Hematopoietic multipotent progenitor cell treated with erythropoietin and hydrocortisone succinate and interleukin-3 and kit ligand, for 15 days (in vitro differentiated cells): ENCODE data around the gene TMC3.

Experiments used
- DNase-seq: peaks from one replicate; pipeline ENCODE4 v3.0.0-alpha.2; 2015; ENCODE audit warnings: low spot score

The TMC3 gene

DNA sequence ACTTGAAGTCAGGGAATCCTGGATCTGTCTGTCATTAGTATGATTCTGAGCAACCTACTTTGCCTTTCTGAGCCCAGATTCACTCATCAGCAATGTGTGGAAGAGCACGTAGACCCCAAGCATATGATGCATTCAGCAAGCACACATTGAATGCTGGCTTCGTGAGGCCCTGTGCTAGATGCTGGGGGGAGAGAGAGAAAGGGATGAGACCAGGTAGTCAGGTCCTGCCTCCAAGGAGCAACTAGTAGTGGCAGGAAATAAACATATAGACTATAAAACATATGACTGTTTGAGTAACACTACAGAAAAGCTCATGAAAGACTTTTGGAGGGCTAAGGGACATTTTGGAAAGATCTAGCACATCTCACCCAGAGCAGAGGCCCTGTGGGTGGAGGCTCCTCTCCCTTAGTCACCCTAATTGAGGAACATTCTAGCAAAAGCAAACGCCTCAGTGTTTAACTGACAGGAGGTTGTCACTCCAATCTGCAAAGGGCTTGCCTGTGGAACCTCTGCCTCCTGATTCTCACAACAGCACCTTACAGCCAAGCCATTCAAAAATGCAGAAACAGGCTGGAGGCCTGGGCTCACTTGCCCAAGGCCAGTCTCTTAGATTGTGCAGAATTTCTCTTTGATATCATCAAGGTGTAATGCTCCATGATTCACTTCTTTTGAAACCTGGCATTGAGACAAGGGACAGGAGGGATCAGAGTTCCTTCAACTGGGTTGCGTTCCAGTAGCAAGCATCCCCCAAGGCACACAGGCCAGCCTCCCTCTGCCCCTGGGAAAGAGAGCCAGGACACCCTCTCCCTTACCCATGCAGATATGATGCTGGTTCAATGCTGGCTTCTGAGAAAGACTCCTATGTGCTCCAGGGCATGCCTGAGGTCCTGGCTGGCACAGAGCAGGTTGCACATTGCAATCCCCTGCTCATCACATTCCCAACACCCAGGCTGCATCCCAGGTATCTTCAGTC is 76.1 kb downstream of the TMC3 start:
- no peak for DNase-seq

GRCh38 chr15:81297147-81297572 is 76.9 kb downstream of the TMC3 start:
- DNase-seq: no peak

DNA sequence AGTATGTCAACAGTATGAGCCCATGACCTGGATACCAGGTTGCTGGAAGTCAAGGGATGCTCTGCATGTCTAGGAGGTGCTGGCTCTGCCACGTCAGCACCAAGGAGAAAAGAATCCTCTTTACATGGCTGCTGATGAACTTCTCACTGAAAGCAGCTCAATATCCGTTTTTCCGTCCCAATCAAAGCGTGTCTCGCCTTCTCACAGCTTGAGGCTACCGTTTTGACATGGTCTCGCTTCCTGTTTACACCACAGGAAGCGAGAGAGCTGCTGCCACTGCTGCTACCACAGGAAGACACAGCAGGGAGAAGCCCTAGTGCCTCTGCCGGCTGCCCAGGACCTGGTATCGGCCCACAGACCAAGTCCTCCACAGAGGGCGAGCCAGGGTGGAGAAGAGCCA is 77.3 kb downstream of the TMC3 start:
- DNase-seq: no peak

GRCh38 chr15:81296186-81296585 is 77.8 kb downstream of the TMC3 start:
- DNase-seq: no peak

DNA sequence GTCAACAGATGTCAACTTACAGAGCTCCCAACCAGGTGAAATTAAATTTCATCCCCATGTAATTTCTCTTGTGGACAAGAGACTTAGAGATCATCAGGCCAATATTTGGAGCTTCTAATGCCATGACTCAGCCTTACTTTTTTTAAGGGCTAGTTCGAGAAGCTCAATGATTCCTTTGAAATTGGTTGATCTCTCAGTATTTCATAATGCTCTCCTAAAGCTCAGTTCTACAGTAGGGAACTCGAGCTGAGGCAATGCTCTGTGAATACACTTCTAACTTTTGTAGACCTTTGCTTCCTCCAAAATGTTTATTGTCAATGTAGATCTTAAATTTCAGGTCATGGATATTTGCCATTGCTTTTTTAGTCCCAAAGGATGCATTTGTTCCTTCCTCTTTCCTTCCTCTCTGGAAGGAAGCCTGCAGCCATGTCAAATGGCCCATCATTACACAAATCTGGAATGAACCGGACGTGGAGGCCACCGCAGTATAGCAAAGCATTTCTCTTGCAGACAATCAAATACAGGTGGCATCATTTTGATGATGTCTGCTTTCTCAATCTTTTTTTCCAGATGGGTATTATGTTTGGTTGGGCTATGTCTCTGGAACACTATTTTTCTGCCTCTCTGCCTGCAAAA is 78.4 kb downstream of the TMC3 start:
- DNase-seq: no peak

- no peak for DNase-seq
Observed at GRCh38 chr15:81294516-81294880, 79.5 kb downstream of the TMC3 start.

GRCh38 chr15:81293728-81294515 is 80.1 kb downstream of the TMC3 start:
- DNase-seq: no peak

DNA sequence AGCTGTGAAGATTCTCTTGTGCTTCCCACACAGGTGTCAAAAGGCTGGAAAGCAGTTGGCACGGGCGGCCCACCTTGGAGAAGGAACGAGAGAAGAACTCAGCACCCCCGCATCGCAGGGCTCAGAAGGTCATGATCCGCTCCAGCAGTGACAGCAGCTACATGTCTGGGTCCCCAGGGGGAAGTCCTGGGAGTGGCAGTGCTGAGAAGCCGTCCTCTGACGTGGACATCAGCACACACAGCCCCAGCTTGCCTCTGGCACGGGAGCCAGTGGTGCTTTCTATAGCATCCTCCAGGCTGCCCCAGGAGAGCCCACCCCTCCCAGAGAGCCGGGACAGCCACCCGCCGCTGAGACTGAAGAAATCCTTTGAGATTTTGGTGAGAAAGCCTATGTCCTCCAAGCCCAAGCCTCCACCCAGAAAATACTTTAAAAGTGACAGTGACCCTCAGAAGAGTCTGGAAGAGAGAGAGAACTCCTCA is 81.5 kb downstream of the TMC3 start:
- DNase-seq: no peak

DNA sequence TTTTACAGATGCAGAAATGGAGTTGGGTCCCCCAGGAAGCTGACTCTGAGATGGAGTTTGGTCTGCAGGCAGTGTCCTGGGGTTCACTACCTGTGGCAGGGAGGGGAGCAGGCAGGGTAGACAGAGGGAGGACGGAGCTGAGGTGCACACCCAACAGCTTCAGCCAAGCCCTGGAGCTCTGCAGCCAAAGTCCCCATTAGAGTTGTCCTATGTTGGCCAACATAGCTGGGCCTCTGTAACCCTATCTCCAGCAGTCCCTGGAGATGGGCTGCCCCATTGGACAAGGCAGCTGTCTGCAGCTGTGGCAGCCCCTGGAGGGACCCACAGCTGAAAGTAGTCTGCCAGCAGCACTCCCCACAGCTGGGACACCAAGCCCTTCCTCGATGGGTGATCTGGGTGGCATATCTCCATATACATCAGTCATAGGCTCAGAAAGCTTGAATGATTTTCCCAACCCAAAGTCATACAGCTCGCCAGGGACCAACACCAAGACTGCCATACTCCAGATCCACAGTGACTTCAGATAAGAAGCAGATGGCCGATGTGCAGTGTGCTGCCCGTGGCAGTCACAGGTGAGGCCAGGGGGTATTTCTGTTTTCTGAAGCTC is 82.0 kb downstream of the TMC3 start:
- DNase-seq: no peak

DNA sequence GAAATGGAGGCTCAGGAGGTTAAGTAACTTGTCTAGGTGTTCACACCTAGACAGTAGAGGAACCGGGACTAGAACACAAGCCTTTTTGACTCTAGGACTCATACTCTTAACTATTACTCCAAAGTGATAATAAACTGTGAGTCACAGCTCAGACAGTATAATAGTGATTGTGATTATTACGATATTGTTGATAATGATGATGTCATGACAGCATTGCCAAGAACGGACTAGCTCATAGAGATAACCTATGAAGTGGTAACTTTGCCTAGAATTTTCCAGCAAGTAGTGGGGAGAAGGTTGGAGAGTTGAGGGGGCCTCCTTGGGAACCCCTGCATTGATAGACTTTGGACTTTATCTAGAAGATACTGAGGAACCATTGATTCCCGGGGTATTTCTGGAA is 84.1 kb downstream of the TMC3 start:
- DNase-seq: no peak

GRCh38 chr15:81288616-81289015 is 85.4 kb downstream of the TMC3 start:
- DNase-seq: no peak

DNA sequence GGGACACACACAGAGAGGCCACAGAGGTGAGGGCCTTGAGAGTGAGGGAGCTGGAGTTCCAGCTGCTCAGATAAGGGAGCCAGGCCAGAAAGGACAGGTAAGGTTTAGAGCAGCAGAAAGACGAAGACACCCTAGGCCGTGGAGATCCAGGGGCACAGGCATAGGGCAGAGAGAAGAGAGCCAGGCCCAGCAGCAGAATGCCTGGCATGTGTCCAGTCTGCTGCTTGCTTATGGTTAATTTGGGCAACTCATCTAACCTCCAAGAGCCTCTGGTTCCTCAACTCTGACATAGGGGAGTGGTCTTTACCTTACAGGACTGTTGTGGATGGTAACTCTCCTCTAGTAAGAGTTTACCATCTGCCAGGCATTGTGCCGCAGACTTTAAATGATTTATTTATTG is 86.0 kb downstream of the TMC3 start:
- DNase-seq: no peak

DNA sequence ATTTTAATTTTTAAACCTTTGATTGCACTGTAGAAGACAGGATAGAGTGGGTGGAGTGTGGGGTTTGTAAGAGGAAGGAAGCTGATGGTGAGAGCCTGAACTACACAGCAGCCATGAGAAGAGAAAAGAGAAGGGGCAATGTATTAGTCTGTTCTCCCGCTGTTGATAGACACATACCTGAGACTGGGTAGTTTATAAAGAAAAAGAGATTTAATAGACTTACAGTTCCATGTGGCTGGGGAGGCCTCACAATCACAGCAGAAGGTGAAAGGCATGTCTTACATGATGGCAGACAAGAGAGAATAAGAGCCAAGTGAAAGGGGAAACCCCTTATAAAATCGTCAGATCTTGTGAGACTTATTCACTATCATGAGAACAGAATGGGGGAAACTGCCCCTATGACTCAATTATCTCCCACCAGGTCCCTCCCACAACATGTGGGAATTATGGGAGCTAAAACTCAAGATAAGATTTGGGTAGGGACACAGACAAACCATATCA is 87.3 kb downstream of the TMC3 start:
- no peak for DNase-seq

- no peak for DNase-seq
Observed at GRCh38 chr15:81285461-81285860, 88.6 kb downstream of the TMC3 start.

- no peak for DNase-seq
Observed at GRCh38 chr15:81284256-81285031, 89.6 kb downstream of the TMC3 start.

- DNase-seq: no peak
Observed at GRCh38 chr15:81282911-81283310, 91.1 kb downstream of the TMC3 start.

DNA sequence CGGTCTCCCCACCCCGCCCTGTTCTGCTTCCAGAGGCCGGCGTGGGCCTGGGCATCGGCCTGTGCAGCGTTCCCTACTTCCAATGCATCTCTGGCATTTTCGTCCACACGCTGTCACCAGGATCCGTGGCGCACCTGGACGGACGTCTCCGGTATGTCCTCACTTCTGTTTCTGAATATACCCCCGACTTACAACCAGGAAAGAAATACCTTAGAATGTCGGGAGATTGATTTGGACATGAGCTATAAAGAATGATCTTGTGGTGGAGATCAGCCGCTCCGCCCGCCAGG is 91.5 kb downstream of the TMC3 start:
- no peak for DNase-seq

DNA sequence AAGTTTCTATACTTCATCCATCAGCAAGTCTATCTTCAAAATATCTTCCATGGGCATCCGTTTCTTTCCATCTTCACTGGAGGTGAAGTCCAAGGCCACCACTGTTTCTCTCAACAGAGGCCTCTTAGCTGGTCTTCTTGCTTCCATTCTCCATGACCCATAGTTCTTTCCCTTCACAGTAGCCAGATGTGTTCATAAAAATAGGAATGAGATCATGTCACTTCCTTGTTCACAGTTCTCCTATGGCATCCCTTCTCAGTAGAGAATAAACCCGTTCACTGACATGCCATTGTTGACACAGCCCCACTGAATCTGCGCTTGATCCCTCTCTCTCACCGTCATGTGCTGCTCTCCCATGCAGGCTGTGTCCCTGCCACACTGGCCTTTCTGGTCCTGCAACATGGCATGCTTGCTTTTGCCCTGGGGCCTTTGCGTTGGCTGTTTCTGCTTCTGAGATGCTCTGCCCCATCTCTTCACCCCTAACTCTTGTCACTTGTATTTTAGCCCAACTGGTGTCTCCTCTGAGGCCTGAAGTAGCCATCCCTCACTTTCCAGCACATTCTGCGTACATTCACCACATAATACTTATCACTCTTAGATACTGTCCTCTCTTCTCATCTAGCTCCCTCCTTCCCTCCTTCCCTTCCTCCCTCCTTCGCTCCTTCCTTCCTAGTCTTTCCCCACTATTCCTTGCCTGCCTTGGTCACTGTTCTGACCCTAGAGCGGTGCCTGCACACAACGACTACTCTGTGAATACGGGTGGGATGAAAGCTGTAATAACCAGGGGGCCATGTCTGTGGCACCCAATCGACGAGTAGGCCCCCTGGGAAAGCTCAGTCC is 92.0 kb downstream of the TMC3 start:
- DNase-seq: no peak

GRCh38 chr15:81281456-81281735 is 92.6 kb downstream of the TMC3 start:
- no peak for DNase-seq
